ENCODE results near the gene RACGAP1.
"Not testable (repeated sequence)": the region's sequence is repeated elsewhere in the genome, so short reads cannot be mapped to it uniquely, and the experiment has no call there.

RACGAP1 gene

DNA sequence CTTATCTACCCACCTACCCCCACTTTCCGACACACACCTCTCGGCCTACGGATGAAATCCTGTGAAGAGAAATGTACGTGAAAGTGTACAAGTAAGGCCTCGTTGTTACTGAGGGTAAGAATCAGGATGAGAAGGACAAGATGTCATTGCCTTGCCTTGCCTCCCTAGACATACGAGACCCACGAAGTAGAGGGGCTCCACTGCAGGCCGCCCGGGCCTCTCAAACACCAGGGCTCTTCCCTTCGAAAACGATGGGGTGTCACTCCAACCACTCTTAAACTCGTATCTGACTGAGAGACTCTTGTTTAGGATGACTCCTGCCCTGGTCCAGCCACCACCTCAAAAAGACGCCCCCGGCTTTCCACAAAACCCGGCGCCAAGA lies 498 bp downstream of the RACGAP1 start:
- DNase-seq = no peak

DNA sequence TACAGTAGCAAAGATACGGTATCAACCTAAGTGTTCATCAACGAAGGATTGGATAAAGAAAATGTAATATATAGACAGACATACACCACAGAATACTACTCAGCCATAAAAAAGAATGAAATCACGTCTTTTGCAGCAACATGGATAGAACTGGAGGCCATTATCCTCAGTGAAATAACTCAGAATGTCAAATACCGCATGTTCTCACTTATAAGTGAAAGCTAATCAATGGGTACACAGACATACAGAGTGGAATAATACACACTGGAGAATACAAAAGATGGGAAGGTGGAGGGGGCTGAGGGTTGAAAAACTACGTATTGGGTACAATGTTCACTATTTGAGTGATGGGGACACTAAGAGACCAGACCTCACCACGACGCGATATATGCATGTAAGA lies 1.1 kb downstream of the RACGAP1 start:
- DNase-seq = no peak

DNA sequence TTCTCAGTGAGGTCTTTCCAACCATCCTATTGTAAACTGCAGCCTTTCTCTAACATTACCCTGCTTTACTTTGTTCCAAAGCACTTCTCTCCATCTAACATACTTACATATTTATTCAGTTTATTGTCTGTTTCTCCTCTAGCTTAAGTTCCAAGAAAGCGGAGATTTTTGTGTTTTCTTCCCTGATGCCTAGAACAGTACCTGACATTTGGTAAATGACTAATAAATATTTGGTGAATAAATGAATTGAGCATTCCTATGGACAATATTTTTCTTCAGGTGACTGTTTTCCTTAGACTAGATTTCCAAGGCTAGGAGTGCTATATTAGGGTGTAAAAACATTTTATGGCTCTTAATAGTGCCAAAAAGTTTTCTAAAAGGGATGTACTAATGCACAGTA lies 2.4 kb downstream of the RACGAP1 start:
- no peak for DNase-seq

DNA sequence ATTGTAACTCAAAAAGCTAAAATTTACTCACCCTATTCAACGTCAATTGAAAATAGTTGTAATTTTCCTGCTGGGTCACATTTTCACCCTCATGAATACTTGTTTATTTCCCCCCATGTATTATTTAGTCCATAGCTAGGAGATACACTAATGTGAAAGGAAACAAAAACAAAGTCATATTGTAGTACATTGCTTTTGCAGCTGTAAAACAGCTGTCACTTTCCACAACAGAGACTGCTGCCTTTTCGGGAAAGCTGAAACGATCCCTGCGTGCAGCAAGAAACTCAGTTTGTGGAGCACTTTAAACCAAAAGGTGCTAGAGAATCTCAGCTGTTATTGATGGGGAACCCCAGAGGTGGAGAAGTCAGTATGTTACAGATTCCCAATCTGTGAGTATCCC lies 4.3 kb downstream of the RACGAP1 start:
- no peak for DNase-seq

DNA sequence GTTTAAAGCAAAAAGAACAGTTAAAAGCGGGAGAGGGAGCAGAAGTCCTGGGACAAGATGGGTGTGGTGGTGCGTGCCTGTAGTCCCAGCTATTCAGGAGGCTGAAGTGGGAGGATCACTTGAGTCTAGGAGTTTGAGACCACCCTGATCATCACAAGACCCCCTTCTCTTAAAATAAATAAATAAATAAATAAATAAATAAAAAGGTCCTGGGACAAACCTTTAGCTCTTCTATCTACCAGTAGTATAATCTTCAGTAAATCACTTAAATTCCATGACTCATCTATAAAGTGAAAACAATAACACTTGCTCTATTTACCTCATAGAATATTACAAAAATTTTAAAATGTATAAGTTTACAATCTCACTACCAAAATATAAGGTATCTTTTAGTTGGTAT lies 5.8 kb downstream of the RACGAP1 start:
- DNase-seq = no peak

DNA sequence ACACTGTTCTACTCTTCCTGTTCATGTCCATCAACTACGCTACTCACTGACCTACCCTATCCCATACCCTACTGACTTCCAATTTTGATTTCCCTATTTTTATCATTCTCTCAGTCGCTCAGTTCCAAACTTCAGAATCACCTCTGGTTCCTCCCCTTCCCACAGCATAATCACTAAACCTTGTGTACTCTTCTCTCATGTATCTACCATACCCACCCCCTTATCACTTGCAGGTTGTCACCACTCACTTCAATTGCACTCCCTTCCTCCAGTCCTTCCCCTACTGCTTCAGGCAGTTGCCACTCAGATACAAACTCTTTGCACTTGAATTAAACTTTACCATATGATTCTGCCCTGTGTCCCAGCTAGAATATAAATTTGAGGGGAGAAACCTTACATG lies 6.3 kb downstream of the RACGAP1 start:
- DNase-seq = no peak

DNA sequence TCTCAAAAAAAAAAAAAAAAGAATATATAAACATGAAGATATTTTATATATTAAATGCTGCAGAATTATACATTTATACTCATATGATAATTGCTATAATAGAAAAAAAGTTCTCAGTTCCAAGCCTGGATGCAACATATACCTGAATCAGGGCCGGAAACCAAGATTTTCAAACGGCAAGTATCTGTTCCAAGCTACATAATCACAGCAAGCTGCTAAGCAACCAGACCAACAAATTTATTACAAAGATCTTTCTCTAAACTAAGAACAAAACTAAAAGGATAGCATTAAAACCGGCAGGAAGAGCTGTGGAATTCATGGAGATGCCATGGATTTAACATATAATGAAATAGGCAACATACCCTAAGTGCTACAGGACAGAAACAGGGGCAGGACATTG lies 7.1 kb downstream of the RACGAP1 start:
- no peak for DNase-seq

DNA sequence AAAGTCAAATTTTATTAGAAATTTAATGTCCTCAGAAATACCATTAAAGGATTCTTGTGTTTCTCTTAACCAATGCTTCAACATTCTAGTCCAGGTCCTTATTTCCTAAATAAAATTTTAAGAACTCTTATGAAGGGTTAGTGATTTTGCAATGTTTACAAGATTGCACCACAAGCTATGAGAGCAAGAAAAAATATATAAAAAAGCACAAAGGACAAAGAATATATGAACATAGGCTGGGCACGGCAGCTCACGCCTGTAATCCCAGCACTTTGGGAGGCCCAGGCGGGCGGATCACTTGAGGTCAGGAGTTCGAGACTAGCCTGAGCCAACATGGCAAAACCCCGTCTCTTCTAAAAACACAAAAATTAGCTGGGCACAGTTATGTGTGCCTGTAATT lies 7.7 kb downstream of the RACGAP1 start:
- DNase-seq = no peak

DNA sequence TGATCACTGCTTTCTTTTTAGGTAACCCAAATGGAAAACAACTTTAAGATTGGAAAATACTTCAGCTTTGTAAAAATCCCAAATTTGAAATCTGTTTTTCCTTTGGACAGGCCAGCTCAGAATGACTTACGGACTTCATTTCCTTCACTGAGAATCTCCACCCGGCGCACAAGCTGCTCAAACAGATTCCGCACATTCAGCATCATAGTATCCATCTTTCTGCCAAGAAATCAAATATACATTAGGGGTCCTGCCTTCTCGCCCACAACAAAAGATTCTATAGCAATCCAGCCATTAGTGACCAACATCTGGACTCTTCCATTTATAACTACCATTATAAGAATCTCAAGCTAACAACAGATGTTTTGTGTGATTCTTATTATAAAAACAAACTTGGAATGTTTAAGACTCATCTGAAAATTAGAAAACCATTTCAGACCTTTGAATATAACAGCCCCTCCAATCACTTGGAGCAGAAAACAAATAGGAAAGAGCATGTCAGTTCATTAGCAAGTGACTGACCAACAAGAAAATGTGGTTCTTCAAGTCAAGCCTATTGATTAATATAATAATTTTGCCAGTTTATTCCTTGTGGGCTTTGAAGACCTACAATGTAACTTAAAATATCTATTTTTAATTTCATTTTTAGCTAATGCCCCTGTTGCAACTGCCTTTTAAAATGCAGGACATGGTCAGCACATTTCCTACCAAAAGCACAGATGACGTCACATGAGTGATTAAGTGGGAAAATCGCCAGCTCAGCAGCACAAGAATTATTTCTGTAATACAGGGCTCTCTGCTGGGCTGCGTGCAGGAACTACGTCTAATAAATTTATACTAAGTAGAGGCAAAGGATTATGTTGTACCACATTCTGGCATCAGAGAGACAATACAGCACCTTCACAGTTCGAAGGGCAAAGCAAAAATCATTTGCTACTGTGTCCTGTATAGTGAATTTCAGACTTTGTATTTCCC lies 8.5 kb downstream of the RACGAP1 start:
- DNase-seq = peak; percentile 79

DNA sequence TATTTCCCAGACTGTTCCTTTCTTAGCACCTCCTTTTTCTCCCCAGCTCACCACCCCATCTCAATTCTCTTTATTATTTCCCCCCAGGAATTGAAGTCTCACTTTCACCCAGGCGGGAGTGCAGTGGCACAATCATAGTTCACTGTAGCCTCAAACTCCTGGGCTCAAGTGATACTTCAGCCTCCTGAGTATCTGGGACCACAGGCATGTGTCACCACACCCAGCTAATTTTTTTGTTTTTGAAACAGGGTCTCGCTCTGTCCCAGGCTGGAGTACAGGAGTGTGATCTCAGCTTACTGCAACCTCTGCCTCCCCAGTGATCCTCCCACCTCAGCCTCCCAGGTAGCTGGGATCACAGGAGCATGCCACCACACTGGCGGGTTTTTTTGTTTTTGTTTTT lies 11.0 kb downstream of the RACGAP1 start:
- DNase-seq = no peak

DNA sequence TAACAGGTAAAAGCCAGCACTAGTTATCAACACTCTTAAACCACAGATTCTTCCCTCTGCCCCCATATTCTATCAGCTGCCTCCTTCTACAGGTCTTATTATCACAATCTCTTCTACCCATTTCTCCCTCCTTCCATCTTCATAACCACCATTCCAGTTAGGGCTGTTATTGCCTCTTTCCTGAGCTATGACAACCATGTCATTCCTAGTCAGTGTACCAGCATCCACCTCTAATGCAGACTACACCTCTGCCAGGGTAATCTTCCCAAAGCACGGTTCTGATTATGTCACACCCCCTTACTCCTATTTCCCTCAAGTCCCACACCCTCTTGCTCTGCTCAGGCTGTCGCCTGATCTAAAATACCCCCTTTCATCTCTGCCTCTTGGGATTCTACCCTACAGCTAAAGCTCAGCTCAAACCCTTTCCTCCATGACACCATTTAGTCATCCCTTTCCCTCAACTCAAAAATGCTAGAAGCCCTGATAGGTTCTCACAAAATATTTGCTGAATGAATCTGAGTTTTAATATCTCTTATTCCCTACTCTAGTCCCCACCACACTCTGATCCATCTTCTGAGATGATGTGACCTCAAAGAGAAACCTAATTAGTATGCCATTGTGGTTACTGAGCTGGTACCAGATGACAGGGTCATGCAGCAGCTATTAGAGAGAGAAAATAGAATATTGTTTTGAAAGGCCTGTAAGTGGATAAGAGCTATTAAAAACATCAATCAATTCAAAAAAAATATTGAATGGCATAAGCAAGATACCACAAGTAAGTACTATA lies 11.7 kb downstream of the RACGAP1 start:
- no peak for DNase-seq

DNA sequence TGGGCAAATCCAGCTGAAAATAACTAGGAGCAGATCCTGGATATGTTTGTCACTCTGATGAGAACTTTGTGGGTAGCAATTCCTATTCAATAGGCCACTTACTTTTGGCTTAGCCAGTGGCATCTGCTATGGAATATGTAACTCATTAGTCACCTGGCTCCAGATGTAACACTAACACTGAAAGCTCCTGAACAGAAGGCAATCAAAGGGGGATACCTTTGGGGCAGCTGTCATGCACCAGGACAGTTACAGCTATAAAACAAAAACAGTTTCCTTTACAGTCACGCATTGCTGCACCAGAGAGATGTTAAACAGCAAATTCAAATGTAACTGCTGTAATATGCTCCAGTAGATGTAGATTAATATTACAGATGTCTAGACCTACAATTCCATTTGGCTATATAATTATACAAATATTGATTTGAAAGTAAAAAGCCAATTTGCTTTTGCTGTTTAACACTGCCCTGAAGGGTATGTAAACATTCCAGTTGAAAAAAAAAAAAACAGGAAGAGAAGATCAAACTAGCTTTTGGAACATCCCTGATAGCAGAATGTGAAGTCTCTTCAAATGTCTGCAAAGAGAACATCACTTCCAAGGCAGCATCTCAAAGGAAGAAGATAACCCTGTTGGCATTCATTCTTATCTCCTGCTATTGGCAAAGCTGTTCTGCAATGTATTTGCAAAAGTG lies 18.4 kb downstream of the RACGAP1 start:
- no peak for DNase-seq

DNA sequence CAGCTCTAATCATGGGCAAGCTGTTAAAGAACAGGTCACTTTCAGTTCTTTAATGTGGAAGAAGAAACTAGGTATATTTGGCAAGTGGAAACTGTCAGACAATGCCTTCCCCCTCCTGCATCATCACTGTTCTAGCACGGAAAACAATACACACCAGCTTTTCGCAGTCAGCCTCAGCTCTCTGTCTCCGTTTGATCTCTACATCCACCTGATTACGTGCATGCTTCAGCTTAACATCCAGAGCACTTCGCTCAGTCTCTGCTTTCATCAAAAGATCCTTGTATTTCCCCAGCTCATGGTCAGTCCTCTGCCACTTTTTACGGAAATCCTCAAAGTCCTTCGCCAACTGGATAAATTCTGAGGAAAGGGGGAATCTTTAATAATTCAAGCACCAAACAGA lies 19.0 kb downstream of the RACGAP1 start:
- no peak for DNase-seq

DNA sequence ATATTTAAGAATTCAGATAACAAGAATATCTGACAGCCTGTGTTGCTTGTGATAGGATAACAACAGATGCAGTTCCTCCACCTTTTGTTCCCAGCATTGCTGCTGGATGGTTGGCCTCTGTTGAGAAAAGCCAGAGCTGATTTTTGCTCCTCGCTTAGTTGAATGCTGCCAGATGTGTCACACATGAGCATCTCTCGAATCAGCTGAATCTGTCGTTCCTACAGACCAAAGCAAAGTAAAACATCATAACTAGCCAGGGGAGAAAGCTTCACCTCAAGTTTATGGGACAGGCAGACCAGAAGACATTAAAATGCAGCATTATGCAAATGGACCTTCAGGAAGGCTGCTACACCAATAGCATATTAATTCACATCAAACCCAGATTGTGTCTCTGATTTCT lies 20.1 kb downstream of the RACGAP1 start:
- no peak for DNase-seq

DNA sequence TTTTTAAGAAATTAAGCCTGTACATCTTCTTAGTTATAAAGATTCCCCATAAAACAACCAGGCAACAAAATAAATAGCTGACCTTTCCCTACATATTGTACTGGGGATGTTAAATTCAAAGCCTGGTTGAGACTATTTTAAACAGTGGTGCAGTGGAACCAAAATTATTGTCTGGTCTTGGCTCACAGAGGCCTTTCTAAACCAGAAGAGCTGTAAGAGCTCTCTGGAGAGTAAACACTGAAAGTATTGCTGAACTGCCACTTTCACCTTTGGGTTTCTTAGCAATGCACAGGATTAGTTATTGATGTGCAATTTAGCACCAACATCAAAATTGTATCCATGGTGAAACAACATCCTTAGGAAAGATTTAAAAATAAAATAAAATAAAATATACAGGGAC lies 20.6 kb downstream of the RACGAP1 start:
- DNase-seq = no peak

DNA sequence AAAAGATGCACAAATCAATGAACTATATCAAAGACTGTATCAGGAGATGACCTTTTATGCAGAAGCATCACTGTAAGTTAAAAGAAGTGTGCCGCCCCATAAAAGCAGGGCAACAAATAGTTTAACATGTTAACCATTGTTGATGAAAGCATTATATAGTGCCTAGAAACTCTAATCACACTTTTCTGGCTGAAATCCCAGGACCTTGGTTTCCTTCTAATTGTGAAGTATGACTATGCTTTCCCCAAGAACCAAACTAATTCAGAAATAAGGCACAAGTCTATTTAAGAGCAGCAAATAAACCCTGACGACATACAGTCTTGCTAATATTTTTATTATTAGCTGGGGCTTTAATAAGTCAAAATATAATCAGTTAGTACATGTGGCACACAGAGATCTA lies 21.7 kb downstream of the RACGAP1 start:
- no peak for DNase-seq

DNA sequence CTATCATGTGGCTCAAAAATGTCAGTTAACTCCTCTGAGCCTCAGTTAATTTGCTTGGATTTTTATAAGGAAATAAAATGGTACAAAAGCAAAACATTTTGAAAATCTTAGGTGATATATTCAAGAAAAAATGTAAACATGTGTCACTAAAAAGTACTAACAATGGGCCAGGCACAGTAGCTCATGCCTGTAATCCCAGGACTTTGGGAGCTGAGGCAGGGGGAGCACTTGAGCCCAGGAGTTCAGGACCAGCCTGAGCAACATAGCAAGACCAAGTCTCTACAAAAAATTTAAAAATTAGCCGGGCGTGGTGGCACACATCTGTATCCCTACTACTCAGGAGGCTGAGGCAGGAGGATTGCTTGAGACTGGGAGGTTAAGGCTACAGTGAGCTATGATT lies 26.8 kb downstream of the RACGAP1 start:
- DNase-seq = no peak

DNA sequence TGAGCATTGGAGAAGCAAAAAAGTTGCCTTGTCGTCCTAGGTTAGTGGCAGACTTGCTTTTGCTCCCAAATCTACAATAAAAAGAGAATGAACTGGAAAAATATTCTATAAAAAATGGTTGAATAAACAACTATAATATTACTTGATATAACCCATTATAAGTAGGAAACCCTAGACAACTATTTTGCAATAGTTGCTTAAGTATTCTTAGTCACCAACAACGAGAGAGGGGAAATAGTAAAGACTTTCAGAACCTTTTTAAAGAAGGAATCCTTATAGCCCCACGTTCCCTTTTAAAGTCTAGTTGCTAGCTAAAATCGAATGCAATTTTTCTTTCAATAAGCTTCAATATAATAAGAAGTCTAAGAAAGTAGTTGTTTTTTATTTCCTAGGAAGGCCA lies 35.0 kb downstream of the RACGAP1 start:
- DNase-seq = no peak

DNA sequence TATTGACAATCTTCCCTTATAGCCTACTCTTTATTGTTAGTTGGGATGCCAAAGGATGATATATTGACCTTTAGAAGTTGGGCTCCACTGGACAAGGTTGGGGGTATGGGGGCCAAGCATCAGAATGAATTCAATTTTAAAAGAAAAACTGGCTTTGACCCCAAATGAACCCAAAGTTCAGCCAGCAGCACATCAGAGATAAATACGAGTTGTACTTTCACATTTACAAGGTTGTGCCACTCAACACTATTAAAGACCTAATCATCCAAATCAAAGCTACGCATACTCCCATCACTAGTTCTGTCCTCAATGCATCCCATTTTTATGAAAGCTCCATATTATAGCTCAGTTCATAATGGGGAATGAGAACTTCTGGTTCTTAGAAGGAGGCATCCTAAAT lies 35.9 kb downstream of the RACGAP1 start:
- not testable (repeated sequence) for DNase-seq

DNA sequence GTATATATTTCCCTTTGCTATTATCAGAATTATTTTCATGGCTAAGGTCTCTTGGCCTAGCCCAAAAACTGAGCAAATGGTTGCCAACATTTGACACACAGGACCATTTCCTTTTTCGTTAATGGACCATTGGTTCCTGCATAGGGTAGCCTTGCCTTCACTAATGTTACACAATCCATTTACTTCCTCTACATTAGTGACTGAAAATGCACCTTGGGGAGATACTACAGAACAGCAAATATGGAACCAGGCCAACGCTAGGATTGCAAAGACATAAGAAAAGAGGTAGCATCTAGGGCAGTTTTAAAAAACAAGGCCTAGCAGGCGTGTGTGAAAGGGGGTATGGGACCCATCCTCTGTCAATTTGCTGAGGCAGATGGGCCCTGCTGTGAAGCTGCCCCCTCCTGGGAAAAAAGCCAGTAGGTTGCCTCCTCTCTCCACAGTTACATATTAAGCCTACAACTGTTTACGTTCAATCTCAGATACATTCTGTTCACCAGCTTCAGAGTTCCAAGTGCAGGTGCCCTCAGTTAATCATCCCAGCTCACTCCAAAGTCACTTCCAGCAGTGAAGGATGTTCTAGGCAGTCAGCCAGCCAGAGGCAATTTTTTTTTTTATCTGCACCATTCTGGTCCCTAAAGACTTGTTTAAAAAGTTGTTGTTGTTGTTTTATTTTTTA lies 37.5 kb downstream of the RACGAP1 start:
- no peak for DNase-seq

DNA sequence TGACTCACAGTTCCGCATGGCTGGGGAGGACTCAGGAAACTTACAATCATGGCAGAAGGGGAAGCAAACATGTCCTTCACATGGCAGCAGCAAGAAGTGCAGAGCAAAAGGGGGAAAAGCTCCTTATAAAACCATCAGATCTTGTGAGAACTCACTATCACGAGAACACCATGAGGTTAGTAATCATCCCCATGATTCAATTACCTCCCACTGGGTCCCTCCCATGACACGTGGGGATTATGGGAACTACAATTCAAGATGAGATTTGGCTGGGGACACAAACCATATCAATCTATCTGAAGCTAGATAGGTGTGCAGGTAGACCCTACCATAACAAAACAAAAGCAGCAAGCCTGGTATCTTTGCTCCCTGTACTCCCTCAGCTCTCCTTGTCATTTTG lies 38.8 kb downstream of the RACGAP1 start:
- DNase-seq = not testable (repeated sequence)

DNA sequence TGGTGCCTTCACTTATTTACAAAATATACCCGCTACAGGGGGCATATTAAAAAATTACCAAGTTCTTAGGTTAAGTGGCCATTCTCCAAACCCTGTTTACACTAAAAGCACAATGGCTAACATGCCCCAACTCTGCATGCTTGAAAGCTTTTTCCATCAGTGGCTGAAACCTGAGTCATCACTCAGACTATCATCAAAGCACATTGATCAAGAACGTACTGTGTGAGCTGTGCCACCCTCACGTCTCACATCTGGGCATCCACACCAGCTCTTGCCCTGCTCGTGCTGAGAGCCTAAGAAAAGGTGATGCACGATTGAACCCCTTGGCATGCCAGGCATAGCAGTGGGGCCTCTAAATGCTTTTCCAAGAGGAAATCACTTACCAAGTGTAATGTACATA lies 39.3 kb downstream of the RACGAP1 start:
- DNase-seq = no peak
